Adrenal gland (tissue), 5 donors: ENCODE measurements around the gene BACH1.

Experiments used
- CTCF ChIP-seq, 6 experiments: fragments of 450-650 bp in 4 of 6; fragments of 200-600 bp in 2 of 6; sonication (generic) in 1 of 6; IDR thresholded peaks; 1 replicate in 5 of 6; 2 replicates in 1 of 6; pipeline versions ENCODE4 v1.5.1 to v1.8.0; 2016 to 2021; ENCODE audit warnings: antibody characterized with exemption in 6 of 6, mild to moderate bottlenecking in 2 of 6, moderate library complexity in 1 of 6
- POLR2A ChIP-seq, 2 donors: fragments of 450-650 bp; IDR thresholded peaks; one replicate each; pipeline ENCODE4 v1.6.1; 2017; ENCODE audit warnings: antibody characterized with exemption in 2 of 2, mild to moderate bottlenecking in 2 of 2, moderate library complexity in 1 of 2
- donor health status: DM: no; HTN: no; CAD: no.

- TF ChIP-seq POLR2A (IDR thresholded peaks at IDR 0.05): no peak
- no peak for TF ChIP-seq CTCF (IDR thresholded peaks at IDR 0.05)
These were observed 5.9 kb downstream of the BACH1 start for GRCh38 chr21:29304597-29304996.
